HG03558 (cell line): ENCODE measurements around the gene GK.
"Not testable (repeated sequence)": the region's sequence is repeated elsewhere in the genome, so short reads cannot be mapped to it uniquely, and the experiment has no call there.

Source experiments
- ATAC-seq: cut with Tn5 transposase; IDR thresholded peaks from one replicate; pipeline ENCODE4 v1.9.1; 2021; ENCODE audit warnings: moderate number of reproducible peaks; ENCODE audit not compliant: unreplicated experiment; ENCODE audit errors: extremely low read depth

GK gene

GRCh38 chrX:30653415-30654131 lies at the start of gene GK:
GK (plus strand) TSS chrX:30653423; CDS start chrX:30653538, 115 bp downstream.
- no peak for ATAC-seq

- no peak for ATAC-seq
Measured at GRCh38 chrX:30607155-30607554, 46.1 kb upstream of the GK start.

GRCh38 chrX:30610026-30610425 lies 43.2 kb upstream of the GK start:
- ATAC-seq = no peak

GRCh38 chrX:30612250-30612655 lies 41.0 kb upstream of the GK start:
- ATAC-seq = no peak

- ATAC-seq = no peak
Measured at GRCh38 chrX:30613721-30614120, 39.5 kb upstream of the GK start.

- no peak for ATAC-seq
Measured at GRCh38 chrX:30615229-30615628, 38.0 kb upstream of the GK start.

GRCh38 chrX:30618160-30618765 lies 35.0 kb upstream of the GK start:
- no peak for ATAC-seq

GRCh38 chrX:30620125-30620524 lies 33.1 kb upstream of the GK start:
- no peak for ATAC-seq

- no peak for ATAC-seq
Measured at GRCh38 chrX:30620980-30621618, 32.1 kb upstream of the GK start.

- ATAC-seq = no peak
Measured at GRCh38 chrX:30622361-30622760, 30.9 kb upstream of the GK start.

- ATAC-seq = no peak
Measured at GRCh38 chrX:30626402-30626801, 26.8 kb upstream of the GK start.

GRCh38 chrX:30627818-30628652 lies 25.2 kb upstream of the GK start:
- ATAC-seq = no peak

GRCh38 chrX:30634070-30634469 lies 19.2 kb upstream of the GK start:
- ATAC-seq = not testable (repeated sequence)

GRCh38 chrX:30635630-30636029 lies 17.6 kb upstream of the GK start:
- no peak for ATAC-seq

GRCh38 chrX:30637874-30638815 lies 15.1 kb upstream of the GK start:
- no peak for ATAC-seq

- ATAC-seq = not testable (repeated sequence)
Measured at GRCh38 chrX:30639702-30640101, 13.5 kb upstream of the GK start.

- no peak for ATAC-seq
Measured at GRCh38 chrX:30642642-30643041, 10.6 kb upstream of the GK start.

- no peak for ATAC-seq
Measured at GRCh38 chrX:30643313-30643821, 9.9 kb upstream of the GK start.

- no peak for ATAC-seq
Measured at GRCh38 chrX:30649859-30650258, 3.4 kb upstream of the GK start.
